HG03175 (cell line): ENCODE data around the gene SLC26A3.

Experiments used
- ATAC-seq: cut with Tn5 transposase; IDR thresholded peaks from one replicate; pipeline ENCODE4 v1.9.1; 2021; ENCODE audit warnings: mild to moderate bottlenecking, moderate library complexity; ENCODE audit not compliant: unreplicated experiment

SLC26A3 gene

GRCh38 chr7:107754642-107755041 is 48.4 kb downstream of the SLC26A3 start:
- ATAC-seq, result no peak

GRCh38 chr7:107751113-107751512 is 51.9 kb downstream of the SLC26A3 start:
- no peak for ATAC-seq

GRCh38 chr7:107746006-107746405 is 57.0 kb downstream of the SLC26A3 start:
- no peak for ATAC-seq

- peak; percentile 40 for ATAC-seq
Measured at GRCh38 chr7:107744345-107744750, 58.7 kb downstream of the SLC26A3 start.

GRCh38 chr7:107743567-107744344 is 59.3 kb downstream of the SLC26A3 start, which contains the start of gene CBLL1:
CBLL1 (plus strand) TSS chr7:107744142; CDS start chr7:107744164, 22 bp downstream.
- ATAC-seq, result peak; percentile 90

- ATAC-seq, result peak; percentile 38
Measured at GRCh38 chr7:107742678-107743566, 60.1 kb downstream of the SLC26A3 start.

GRCh38 chr7:107728276-107728675 is 74.7 kb downstream of the SLC26A3 start:
- no peak for ATAC-seq

- no peak for ATAC-seq
Measured at GRCh38 chr7:107726356-107727130, 76.5 kb downstream of the SLC26A3 start.

- ATAC-seq, result no peak
Measured at GRCh38 chr7:107725138-107725740, 77.8 kb downstream of the SLC26A3 start.

- no peak for ATAC-seq
Measured at GRCh38 chr7:107723255-107723654, 79.8 kb downstream of the SLC26A3 start.

- ATAC-seq, result no peak
Measured at GRCh38 chr7:107721286-107721685, 81.7 kb downstream of the SLC26A3 start.

GRCh38 chr7:107718456-107719193 is 84.4 kb downstream of the SLC26A3 start:
- no peak for ATAC-seq

GRCh38 chr7:107715531-107715930 is 87.5 kb downstream of the SLC26A3 start:
- ATAC-seq, result no peak
